HCT116 (cell line): ENCODE measurements around the gene SLAMF7. TPM values are rescaled to one million over a fixed set of nuclear protein-coding genes. Genes with fewer than 3 reads are reported as not detected.

Experiments
- ATAC-seq: fragments of 200-7000 bp; cut with Tn5 transposase; 2 replicates; pipeline ENCODE4 v1.9.1; 2020; ENCODE audit warnings: mild to moderate bottlenecking, moderate library complexity
- BruUV-seq: library from RNA; stranded (reverse); fragments of 400-500 nt; replicated peaks from 2 replicates; lab custom pipeline; 2021; lab: Mats Ljungman, UMichigan
- CTCF ChIA-PET: fragments of 300-600 bp; sonication (Branson Sonifier 250); formaldehyde crosslinking; loops from one replicate; lab custom pipeline; 2021; ENCODE audit warnings: antibody characterized with exemption; lab: Charles Lee
- POLR2A ChIA-PET: fragments of 300-600, 350-600 bp; sonication (Branson Sonifier 250); formaldehyde crosslinking; loops from one replicate; lab custom pipeline; 2021; ENCODE audit warnings: antibody characterized with exemption; lab: Charles Lee
- RAD21 ChIA-PET, 2 experiments: fragments of 300-600 bp; sonication (Branson Sonifier 250); formaldehyde crosslinking; loops; one replicate each; lab custom pipeline; 2023; ENCODE audit warnings: low total read pairs in 2 of 2; ENCODE audit not compliant: uncharacterized antibody in 2 of 2, unreplicated experiment in 2 of 2, low non-redundant PET in 1 of 2; lab: Charles Lee
- DNase-seq: peaks from one replicate; pipeline ENCODE4 v3.0.0-alpha.2; 2010; ENCODE audit warnings: low read depth, low spot score
- H2AFZ ChIP-seq: fragments of 200-600 bp; shearing (Covaris generic), sonication (generic); 2 replicates; pipeline ENCODE4 v1.6.1; 2017; ENCODE audit warnings: low read depth, mixed run types, mixed read lengths, antibody characterized with exemption, low read length; ENCODE audit not compliant: poor library complexity, severe bottlenecking
- H3K27ac ChIP-seq: 2 replicates; pipeline ENCODE4 v1.5.1; 2012; ENCODE audit warnings: low read depth, low read length
- H3K27me3 ChIP-seq: fragments of 200-600 bp; sonication (generic); 2 replicates; pipeline ENCODE4 v1.6.1; 2016; ENCODE audit warnings: mixed run types, low read length, mixed read lengths; ENCODE audit not compliant: insufficient read depth
- H3K36me3 ChIP-seq, 2 experiments: fragments of 200-500 bp in 1 of 2; fragments of 200-600 bp in 1 of 2; sonication (Bioruptor generic) in 1 of 2; sonication (generic) in 1 of 2; 2 replicates each; pipeline versions ENCODE4 v1.5.1 to v1.6.1; 2014 to 2016; ENCODE audit warnings: low read length in 2 of 2, inconsistent platforms in 1 of 2, mixed read lengths in 1 of 2, mixed run types in 1 of 2; ENCODE audit not compliant: insufficient read depth in 2 of 2, control insufficient read depth in 1 of 2
- H3K4me1 ChIP-seq, 2 experiments: fragments of 200-600 bp in 1 of 2; sonication (generic) in 1 of 2; 2 replicates each; pipeline versions ENCODE4 v1.5.1 to v1.6.1; 2012 to 2017; ENCODE audit warnings: low read length in 2 of 2, inconsistent platforms in 1 of 2, mild to moderate bottlenecking in 1 of 2, mixed read lengths in 1 of 2, mixed run types in 1 of 2, moderate library complexity in 1 of 2; ENCODE audit not compliant: insufficient read depth in 2 of 2, control insufficient read depth in 1 of 2
- H3K4me2 ChIP-seq: fragments of 200-600 bp; sonication (generic); 2 replicates; pipeline ENCODE4 v1.6.1; 2017; ENCODE audit warnings: mixed run types, low read length, mixed read lengths
- H3K4me3 ChIP-seq, 2 experiments: fragments of 200-600 bp in 1 of 2; sonication (generic) in 1 of 2; replicated peaks in 1 of 2; 2 replicates each; pipeline ENCODE4 v1.5.1; 2011 to 2016; ENCODE audit warnings: low read length in 2 of 2, control low read depth in 1 of 2, low read depth in 1 of 2, mild to moderate bottlenecking in 1 of 2, mixed read lengths in 1 of 2, mixed run types in 1 of 2
- H3K79me2 ChIP-seq: fragments of 200-600 bp; sonication (generic); 2 replicates; pipeline ENCODE4 v1.6.1; 2017; ENCODE audit warnings: mild to moderate bottlenecking, mixed run types, low read length, moderate library complexity, mixed read lengths; ENCODE audit not compliant: insufficient read depth
- H3K9ac ChIP-seq: fragments of 200-600 bp; sonication (generic); 2 replicates; pipeline ENCODE4 v1.6.1; 2016; ENCODE audit warnings: low read length, mixed read lengths
- H3K9me2 ChIP-seq: fragments of 200-600 bp; sonication (generic), shearing (Covaris generic); 2 replicates; pipeline ENCODE4 v1.6.1; 2017; ENCODE audit warnings: mixed run types, mild to moderate bottlenecking, moderate library complexity; ENCODE audit not compliant: insufficient read depth
- H3K9me3 ChIP-seq, 2 experiments: fragments of 200-500 bp in 1 of 2; fragments of 200-600 bp in 1 of 2; sonication (Bioruptor generic) in 1 of 2; sonication (generic) in 1 of 2; 2 replicates each; pipeline ENCODE4 v1.6.1; 2014 to 2017; ENCODE audit warnings: low read length in 2 of 2, mixed read lengths in 2 of 2, inconsistent platforms in 1 of 2, low read depth in 1 of 2, mild to moderate bottlenecking in 1 of 2, mixed run types in 1 of 2, moderate library complexity in 1 of 2; ENCODE audit not compliant: control insufficient read depth in 1 of 2, insufficient read depth in 1 of 2
- H4K20me1 ChIP-seq: fragments of 200-600 bp; sonication (generic), shearing (Covaris generic); 2 replicates; pipeline ENCODE4 v1.6.1; 2017; ENCODE audit warnings: mixed run types, mild to moderate bottlenecking, moderate library complexity; ENCODE audit not compliant: insufficient read depth
- CBX3 ChIP-seq: IDR thresholded peaks from 2 replicates; pipeline ENCODE4 v1.6.1; 2012; ENCODE audit warnings: low read depth
- CEBPB ChIP-seq: IDR thresholded peaks from 2 replicates; pipeline ENCODE4 v1.6.1; 2012; ENCODE audit warnings: low read depth
- EGR1 ChIP-seq: IDR thresholded peaks from 2 replicates; pipeline ENCODE4 v1.6.1; 2012; ENCODE audit warnings: low read depth
- EZH2 ChIP-seq: fragments of 200-600 bp; sonication (generic); IDR thresholded peaks from 2 replicates; pipeline ENCODE4 v1.6.1; 2017; ENCODE audit warnings: antibody characterized with exemption, mixed run types
- EZH2phosphoT487 ChIP-seq: fragments of 200-600 bp; IDR thresholded peaks from 2 replicates; pipeline ENCODE4 v1.6.1; 2018; ENCODE audit warnings: antibody characterized with exemption, borderline replicate concordance
- FOSL1 ChIP-seq: IDR thresholded peaks from 2 replicates; pipeline ENCODE4 v1.6.1; 2012; ENCODE audit warnings: low read depth
- POLR2AphosphoS5 ChIP-seq: IDR thresholded peaks from 2 replicates; pipeline ENCODE4 v1.6.1; 2011; ENCODE audit warnings: mild to moderate bottlenecking, low read depth, low read length, moderate library complexity
- RAD21 ChIP-seq: IDR thresholded peaks from 2 replicates; pipeline ENCODE4 v1.6.1; 2012; ENCODE audit warnings: low read depth, mild to moderate bottlenecking
- SIN3A ChIP-seq: IDR thresholded peaks from 2 replicates; pipeline ENCODE4 v1.6.1; 2012; ENCODE audit warnings: low read depth
- SRF ChIP-seq: IDR thresholded peaks from 2 replicates; pipeline ENCODE4 v1.6.1; 2012; ENCODE audit warnings: low read depth
- TCF7L2 ChIP-seq: IDR thresholded peaks from 2 replicates; pipeline ENCODE4 v1.7.0; 2011; ENCODE audit warnings: borderline replicate concordance, inconsistent platforms; ENCODE audit not compliant: insufficient read depth, insufficient read length; ENCODE audit errors: extremely low read depth
- YY1 ChIP-seq: IDR thresholded peaks from 2 replicates; pipeline ENCODE4 v1.6.1; 2011; ENCODE audit warnings: low read length, low read depth, moderate library complexity, mild to moderate bottlenecking; ENCODE audit not compliant: insufficient replicate concordance; ENCODE audit errors: extremely low read depth
- ZBTB33 ChIP-seq: IDR thresholded peaks from 2 replicates; pipeline ENCODE4 v1.6.1; 2011; ENCODE audit warnings: mild to moderate bottlenecking, low read length, moderate library complexity; ENCODE audit not compliant: insufficient replicate concordance; ENCODE audit errors: extremely low read depth
- ZNF274 ChIP-seq: fragments of 200-500 bp; sonication (Bioruptor generic); IDR thresholded peaks from 2 replicates; pipeline ENCODE4 v1.6.1; 2014; ENCODE audit warnings: mild to moderate bottlenecking, low read depth, low read length, inconsistent platforms
- intact Hi-C: fragments of 100-400 bp; cut with micrococcal nuclease; formaldehyde crosslinking; loops from 2 replicates; pipeline ENCODE4 v1.10.0; 2022
- total RNA-seq: library from RNA; stranded (reverse); gene quantifications from one replicate; pipeline ENCODE4 v1.2.1, GENCODE V29; 2021; ENCODE audit not compliant: unreplicated experiment
- TF ChIP-seq, protein P1 (sequence below): IDR thresholded peaks from 2 replicates; pipeline ENCODE4 v1.6.1; 2012
- TF ChIP-seq, protein P2 (sequence below), 3 experiments: fragments of 200-600 bp in 1 of 3; sonication (generic) in 1 of 3; IDR thresholded peaks in 2 of 3; conservative IDR thresholded peaks in 1 of 3; 2 replicates each; pipeline ENCODE4 v1.5.1; 2012 to 2017; ENCODE audit warnings: low read depth in 2 of 3, low read length in 2 of 3, antibody characterized with exemption in 1 of 3, borderline replicate concordance in 1 of 3, control low read depth in 1 of 3, mild to moderate bottlenecking in 1 of 3, mixed read lengths in 1 of 3, mixed run types in 1 of 3, moderate library complexity in 1 of 3; ENCODE audit not compliant: insufficient read depth in 1 of 3

The SLAMF7 gene
- total RNA-seq, 1 experiment from 2014 or later: 0.34 TPM

DNA sequence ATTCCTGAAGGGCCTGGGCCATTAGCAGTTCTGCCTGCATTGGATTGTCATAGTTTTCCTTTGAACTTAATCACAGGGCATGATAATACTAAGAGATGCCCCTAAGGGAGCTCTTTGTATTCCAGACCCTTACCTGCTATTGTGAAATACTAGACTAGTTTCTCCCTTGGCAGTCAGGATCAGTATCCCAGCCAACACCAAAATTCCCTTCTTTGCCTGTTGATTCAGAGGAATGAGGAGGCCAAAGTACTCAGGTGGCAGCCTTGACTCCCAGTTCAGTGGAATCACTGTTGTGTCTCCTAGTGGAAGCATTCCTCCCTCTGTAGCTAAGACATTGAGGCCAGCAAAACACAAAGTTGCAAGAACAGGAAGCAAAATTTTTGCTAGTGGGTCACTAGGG is 20.7 kb downstream of the SLAMF7 start:
- RAD21 ChIA-PET: no interaction called here
- no peak for DNase-seq
- H3K9me3 ChIP-seq: no peaks in the 10 kb centered on the region
- H3K4me1 ChIP-seq: no peaks in the 10 kb centered on the region
- no peaks in the 10 kb centered on the region for H3K79me2 ChIP-seq
- no peak overlapping the region for H3K4me2 ChIP-seq
- intact Hi-C loops: no loop called here
- H3K27me3 ChIP-seq: no peaks in the 10 kb centered on the region
- no peak overlapping the region for H3K9ac ChIP-seq
- H3K27ac ChIP-seq: no peak overlapping the region
- no peak overlapping the region for H3K4me3 ChIP-seq
- no peak for TF ChIP-seq CBX3
- TF ChIP-seq CEBPB: no peak
- TF ChIP-seq ZNF274: no peak
- no peak for TF ChIP-seq EZH2phosphoT487
- TF ChIP-seq POLR2AphosphoS5: no peak
- TF ChIP-seq YY1: no peak
- TF ChIP-seq SIN3A: no peak
- TF ChIP-seq, protein P1, sequence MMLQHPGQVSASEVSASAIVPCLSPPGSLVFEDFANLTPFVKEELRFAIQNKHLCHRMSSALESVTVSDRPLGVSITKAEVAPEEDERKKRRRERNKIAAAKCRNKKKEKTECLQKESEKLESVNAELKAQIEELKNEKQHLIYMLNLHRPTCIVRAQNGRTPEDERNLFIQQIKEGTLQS: no peak
- no peak for TF ChIP-seq FOSL1
- TF ChIP-seq RAD21: no peak
- TF ChIP-seq EGR1: no peak
- no peak for TF ChIP-seq TCF7L2
- TF ChIP-seq SRF: no peak
- TF ChIP-seq, protein P2, sequence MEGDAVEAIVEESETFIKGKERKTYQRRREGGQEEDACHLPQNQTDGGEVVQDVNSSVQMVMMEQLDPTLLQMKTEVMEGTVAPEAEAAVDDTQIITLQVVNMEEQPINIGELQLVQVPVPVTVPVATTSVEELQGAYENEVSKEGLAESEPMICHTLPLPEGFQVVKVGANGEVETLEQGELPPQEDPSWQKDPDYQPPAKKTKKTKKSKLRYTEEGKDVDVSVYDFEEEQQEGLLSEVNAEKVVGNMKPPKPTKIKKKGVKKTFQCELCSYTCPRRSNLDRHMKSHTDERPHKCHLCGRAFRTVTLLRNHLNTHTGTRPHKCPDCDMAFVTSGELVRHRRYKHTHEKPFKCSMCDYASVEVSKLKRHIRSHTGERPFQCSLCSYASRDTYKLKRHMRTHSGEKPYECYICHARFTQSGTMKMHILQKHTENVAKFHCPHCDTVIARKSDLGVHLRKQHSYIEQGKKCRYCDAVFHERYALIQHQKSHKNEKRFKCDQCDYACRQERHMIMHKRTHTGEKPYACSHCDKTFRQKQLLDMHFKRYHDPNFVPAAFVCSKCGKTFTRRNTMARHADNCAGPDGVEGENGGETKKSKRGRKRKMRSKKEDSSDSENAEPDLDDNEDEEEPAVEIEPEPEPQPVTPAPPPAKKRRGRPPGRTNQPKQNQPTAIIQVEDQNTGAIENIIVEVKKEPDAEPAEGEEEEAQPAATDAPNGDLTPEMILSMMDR (IDR thresholded peaks at IDR 0.05 in 2 of 3, conservative IDR thresholded peaks at IDR 0.05 in 1 of 3; ENCODE audit: borderline replicate concordance in 1 of 3, insufficient read depth in 1 of 3, low read depth in 2 of 3, low read length in 2 of 3): no peak
- TF ChIP-seq ZBTB33: no peak
- no peak for TF ChIP-seq EZH2
- TF ChIP-seq, all 23 proteins: peak for 0
- BruUV-seq: no TSS peak
- no peaks in the 10 kb centered on the region for H3K36me3 ChIP-seq
- no peaks in the 10 kb centered on the region for H4K20me1 ChIP-seq
- ChIA-PET POLR2A (no interaction called here), CTCF (interaction anchor here (1.6 kb wide), 1 partner anchor 8 kb away, joined by 4 read pairs; no protein-coding TSS in a partner anchor)
- H3K9me2 ChIP-seq: no peaks in the 10 kb centered on the region
- no peak for ATAC-seq
- no peak overlapping the region for H2AFZ ChIP-seq
